Activated CD4-positive, alpha-beta T cell treated with anti-CD3 and anti-CD28 coated beads, Interleukin-2, Interleukin-6, amounts not matched to agents 100 ng/mL and 50 ng/mL, durations not matched to agents 16 hours and 8 hours (primary cell): ENCODE measurements around the gene BEND3.

Experiments
- DNase-seq: peaks from one replicate; pipeline ENCODE4 v3.0.0-alpha.2; 2020

The BEND3 gene

DNA sequence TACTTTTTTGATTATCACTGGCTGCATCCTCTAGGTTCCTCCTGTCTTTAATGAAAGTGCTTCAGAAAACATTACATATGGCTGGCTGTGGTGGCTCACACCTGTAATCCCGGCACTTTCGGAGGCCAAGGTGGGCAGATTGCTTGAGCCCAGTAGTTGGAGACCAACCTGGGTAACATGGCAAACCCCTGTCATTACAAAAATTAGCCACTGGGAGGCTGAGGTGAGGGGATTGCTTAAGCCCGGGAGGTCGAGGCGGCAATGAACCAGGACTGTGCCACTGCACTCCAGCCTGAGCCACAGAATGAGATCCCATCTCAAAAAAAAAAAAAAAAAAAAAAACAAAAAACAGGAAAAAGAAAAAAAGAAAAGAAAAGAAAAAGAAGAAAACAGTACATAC lies 35.3 kb downstream of the BEND3 start:
- peak; percentile 35 for DNase-seq

DNA sequence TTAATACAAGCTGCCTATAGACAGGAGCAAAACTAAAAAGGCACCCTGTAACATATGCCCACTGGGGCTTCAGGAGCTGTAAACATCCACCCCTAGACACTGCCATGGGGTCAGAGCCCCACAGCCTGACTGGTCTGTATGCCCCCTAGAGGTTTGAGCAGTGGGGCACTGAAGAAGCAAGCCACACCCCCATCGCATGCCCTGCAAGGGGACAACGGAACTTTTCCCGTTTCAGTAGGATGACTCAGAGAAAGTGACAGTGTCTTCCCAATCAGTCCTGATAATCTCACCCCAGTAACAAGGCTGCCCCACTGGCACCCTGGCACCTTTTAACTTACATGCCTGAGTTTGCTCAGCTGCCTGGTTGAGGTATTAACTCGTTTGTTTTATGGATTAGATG lies 35.9 kb downstream of the BEND3 start:
- DNase-seq: no peak

DNA sequence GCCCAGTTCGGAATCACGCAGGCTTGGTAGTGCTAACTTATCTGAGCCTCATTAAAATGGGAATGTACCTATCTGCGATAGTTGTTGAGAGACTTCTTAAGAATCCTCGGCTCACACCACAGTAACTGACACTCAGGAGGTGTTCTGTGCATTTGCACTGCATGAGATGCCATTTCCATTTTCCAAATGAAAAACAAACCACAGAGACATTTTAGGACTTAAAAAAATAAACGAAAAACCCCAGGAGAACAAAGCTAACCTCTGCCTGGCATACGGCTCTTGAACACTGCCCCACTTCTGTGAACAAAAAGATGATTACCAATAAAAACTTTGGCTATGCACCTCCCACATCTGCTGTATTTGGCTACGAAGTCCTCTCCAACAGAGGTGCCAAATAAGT lies 37.6 kb downstream of the BEND3 start:
- DNase-seq: no peak

DNA sequence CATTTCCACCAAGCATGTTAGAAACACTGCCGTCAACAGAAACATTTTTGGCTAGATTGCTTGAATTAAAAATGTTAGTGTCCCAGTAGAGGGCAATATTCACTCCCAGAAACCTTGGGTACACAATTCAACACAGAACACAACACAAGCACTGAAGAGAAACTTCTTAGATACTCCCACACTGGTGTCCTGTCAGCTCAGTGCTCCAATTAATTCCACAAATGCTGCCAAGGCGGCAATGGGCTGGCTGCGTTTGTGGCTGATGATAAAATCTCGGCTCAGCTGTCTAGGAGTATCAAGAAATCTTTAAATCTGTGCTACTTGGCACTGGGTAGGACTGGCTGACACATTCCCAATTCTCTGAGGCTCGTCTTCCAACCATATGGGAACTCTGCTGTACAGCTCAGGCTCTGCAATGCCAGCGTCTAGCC lies 39.3 kb downstream of the BEND3 start:
- DNase-seq: no peak

DNA sequence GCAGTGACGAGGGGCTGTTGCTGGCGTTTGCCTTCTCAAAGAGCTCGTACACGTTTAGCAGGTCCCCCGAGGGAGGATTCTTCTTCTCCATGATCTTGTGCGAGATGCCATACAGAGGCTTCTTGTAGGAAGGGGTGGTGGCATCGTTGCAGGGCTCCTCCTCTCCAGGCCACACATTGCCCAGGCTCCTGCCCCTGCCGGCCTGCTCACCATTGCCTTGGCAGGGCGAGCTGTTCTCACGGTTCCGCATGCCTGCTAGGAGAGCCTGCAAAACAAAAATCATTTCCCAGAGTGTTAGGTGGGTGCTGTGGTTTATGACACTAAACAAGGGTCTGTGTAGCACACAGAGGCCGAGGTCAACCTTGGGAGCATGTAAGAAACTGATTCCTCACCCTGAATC lies 44.6 kb downstream of the BEND3 start:
- no peak for DNase-seq

DNA sequence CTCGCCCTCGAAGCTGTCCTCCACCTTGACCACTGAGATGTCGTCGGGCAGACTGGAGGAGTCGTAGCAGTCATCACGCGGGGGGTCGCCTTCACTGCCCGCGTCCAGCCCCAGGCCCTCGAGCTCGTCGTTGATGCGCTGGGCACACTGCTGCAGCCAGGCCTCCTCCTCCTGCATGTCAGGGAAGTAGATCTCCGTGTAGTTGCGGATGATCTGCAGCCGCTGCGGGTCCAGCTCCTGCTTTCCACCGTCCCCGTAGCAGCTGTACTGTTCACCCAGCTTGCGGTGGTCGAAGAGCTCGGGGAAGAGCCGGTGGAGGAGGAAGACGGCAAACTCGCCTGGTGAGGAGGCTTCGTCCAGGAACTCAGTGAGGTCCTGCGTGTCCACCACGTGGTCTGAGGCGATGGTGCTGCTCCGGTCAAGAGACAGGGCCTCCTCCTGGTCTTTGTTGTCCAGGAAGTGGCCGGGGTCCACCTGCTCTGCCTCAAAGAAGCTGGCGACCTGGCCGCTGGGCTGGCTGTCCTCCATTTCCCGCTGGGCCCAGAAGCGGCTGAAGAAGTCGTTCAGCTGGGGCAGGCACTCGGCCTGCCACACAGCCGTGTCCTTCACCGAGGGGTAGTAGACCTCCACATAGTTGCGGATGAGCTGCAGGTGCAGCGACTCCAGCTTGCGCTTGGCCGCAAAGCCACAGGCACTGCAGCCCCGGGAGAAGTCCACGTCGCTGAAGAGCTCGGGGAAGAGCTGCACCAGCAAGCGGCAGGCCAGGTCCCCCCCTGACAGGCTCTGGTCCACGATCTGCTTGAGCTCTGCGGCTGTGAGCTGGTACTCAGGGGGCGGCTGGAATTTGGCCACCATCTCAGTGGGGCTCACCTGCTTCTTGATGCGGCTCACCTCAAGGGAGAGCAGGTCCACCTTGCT lies 45.4 kb downstream of the BEND3 start:
- no peak for DNase-seq

DNA sequence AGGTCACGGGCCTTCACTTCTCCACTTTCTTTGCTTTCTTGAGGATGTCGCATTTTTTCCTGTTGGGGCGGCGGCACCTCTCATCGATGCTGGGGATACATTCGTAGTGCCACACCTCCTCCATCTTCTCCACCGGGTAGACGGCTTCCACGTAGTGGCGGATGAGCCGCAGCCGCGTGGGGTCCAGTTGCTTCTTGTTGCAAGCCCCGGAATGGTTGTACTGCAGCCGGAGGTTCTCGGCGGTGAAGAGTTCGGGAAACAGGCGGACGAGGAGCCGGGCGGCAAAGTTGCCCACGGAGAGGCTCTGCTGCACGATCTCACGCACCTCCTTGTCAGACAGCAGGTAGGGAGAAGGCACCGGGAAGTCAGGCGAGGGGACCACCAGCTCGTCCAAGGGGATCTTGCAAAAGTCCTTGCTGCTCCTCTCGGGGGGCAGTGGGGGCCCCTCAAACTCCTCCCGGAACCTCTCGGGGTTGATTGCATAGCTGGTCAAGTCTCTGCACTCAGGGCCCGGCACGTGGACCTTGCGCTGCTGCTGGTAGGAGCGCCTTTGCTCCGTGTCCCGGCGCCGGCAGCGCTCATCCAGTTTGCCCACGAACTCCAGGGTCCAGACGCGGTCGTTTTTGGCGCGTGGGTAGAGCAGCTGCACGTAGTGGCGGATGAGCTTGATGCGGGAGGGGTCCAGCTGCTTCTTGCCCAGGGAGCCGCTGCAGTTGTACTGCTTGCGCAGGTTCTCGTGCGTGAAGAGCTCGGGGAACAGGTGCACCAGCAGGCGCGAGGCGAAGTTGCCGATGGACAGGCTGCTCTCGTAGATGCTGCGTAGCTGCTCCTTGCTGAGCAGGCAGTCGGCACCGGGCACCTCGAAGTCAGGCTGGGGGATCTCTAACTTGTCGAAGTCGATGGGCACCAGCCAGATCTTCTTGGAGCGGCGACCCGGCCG lies 46.4 kb downstream of the BEND3 start:
- no peak for DNase-seq

DNA sequence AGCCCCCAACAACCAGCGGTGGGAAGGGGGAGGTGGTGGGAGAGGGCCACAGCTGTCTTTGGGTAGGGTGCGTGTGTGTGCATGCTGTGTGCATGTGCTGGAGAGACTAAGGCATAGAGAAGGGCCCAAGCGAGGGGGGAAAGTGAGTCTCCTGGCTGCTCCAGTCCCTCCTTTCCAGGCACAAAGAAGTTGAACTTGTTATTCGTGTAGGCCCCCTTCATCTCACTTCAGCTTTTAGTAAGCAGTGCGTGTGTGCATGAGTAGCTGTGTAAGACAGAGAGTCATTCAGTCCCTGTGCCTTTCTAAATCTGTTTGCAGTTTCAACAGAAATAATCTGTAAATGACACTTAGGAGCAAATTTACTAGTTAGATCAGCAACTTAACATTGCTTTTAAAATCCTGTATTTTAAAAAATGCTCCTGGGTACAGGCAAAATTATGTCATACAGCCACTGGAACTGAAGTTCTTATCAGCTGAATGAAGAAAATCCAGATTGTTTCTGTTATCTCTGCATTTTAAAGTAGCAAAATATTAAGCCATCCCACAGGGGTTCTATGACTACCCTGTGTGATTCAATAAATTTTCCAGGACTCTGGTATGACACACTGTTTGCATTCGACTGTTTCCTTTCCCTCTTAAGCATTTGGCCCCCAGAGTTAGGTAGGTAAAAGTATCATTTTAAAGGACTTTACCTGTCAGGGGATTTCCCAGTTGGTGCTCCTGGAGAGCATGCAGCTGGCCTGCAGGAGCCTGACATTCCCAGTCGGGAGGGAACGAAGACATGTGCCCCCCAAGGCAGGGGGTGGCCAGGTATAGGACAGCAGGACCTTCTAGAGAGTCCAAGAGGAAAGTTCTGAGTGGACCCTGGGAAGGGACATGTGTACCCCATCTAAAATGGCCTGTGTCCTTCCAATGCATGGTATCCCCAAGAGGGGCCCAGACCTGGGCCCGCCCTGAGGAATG lies 48.3 kb downstream of the BEND3 start:
- DNase-seq: peak; percentile 82

DNA sequence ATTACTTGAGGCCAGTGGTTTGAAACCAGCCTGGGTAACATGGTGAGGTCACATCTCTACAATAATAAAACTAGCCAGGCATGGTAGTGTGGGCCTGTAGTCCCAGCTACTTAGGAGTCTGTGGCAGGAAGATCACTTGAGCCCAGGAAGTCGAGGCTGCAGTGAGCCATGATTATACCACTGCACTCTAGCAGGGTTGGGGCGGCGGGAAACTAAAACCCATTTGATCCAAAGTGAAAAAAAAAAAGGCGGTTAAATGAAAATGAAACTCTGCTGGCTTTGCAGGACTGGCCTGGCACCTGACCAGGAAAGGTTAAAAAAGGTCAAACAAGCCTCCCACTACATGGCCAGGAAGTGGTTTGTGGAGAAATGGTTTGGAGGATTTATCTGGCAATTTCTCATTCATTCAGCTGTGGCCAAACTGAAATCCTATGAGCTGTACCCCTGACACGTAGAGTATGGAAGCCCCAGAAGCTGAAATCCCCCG lies 50.7 kb downstream of the BEND3 start:
- DNase-seq: peak; percentile 75

DNA sequence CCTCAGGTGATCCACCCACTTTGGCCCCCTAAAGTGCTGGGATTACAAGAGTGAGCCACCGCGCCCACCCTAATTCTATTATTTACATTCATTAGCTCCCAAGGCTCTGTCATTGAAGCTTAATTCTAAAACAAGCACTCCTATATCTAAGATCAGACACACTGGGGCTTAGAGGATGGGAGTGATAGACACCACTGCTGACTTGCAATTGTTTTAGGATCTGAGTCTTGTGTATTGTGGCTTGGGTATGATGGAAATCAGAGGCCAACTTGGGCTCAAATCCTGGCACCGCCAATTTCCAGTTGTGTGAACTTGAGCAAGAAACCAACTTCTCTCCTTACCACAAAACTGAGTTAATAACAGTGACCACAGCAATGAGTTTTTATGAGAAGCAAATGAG lies 52.6 kb downstream of the BEND3 start:
- no peak for DNase-seq

DNA sequence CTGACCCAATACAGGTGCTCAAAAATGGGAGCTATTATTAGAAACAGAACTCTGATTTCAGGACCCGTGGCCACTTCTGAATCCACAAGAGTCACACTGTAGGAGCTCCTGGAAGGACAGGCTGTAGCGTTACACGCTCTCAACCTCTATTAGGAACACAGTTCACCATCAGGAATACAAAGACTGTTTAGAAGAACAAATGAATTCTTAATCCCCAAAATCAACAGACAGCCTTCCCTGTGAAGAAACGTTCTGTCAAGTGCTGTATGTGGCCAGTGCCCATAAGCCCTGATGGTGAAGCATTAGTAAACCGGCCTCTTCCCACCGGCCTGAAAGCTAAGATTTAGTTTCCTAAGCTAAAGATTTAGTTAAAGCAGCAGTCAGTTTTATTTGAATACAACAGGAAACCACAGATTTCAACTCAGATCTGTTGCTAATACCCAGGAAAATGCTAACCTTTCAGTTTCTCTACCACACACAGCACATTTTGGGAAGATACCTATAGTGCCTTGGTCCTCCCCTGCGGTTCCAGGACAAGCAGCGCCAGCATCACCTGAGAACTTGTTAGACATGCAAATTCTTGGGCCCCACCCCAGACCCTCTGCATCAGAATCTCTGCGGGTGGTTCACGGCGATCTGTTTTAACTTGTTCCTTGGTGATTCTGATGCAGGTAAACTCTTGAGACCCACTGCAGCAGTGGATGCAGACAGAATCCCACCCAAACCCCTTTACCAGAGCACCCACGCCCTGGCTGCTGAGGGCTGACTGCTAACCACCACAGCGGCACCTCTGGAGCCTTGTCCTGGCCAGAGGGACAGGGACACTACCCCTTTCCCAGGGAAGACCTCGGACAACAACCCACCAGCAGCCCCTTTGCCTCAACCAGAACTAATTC lies 53.9 kb downstream of the BEND3 start:
- DNase-seq: peak; percentile 55

DNA sequence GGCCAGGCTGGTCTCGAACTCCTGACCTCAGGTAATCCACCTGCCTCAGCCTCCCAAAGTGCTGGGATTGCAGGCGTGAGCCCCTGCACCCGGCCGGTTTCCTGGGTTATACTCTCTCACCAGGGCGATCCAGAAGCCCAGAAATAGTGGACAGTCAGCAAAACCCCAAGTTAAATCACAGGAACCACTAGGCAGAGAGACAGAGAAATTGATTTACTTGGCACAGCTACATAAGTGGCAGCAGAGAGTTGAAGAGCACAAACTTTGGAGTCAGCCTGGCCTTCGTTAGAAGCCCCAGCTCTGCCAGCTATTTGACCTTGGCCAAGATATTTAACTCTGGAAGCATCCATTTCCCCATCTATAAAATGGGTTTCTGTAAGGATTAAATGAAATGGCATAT lies 54.6 kb downstream of the BEND3 start:
- no peak for DNase-seq

DNA sequence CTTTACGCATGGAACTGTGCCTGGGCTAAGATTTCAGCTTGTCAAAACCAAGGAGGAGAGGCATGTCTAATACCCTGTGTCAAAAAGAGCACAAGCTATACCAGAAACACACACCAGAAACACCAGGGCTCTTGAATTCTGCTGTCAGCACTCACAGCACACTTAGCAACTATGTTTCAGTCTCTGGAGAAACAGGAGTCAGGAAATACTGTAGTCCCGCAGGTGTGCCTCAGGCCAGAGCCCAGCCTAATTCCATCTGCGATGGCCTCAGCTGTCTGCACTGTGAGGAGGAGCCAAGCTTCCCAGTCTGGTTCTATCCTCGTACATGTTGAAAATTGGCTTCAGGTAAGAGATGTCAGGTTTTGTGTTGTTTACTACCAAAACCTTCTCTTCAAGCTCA lies 55.7 kb downstream of the BEND3 start:
- DNase-seq: no peak

DNA sequence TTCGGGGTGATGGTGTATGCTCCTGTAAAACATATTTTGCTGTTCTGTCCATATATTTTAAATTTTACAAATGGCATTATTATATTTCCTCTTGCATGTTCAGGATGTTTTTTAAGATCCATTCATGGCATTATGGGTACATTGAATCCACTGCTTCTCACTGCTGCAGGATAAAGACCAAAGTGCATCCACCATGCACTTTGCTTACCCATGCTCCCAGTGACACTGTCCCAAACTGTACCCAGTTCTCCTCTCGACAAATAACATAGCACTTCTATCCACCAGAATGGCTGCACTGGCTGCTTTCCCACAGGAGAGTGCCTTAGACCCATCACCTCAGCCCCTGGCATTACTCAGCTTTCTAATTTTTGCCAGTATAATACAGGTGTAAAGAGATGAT lies 57.6 kb downstream of the BEND3 start:
- no peak for DNase-seq

DNA sequence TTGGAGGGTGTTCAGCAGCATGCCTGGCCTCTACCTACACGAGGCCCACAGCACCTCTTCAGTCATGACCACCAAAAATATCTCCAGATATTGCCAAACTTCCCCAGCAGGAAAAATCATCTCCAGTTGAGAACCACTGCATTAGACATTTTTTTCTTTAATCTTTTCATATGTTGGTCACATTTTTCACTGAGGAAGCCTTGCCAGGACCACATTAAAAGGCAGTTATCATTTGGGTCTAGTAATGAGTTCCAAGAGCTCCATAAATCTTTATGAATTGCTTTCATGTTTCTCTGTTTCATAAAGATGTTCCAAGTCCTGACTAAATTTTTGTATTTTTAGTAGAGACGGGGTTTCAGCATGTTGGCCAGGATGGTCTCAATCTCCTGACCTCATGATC lies 58.5 kb downstream of the BEND3 start:
- DNase-seq: no peak

DNA sequence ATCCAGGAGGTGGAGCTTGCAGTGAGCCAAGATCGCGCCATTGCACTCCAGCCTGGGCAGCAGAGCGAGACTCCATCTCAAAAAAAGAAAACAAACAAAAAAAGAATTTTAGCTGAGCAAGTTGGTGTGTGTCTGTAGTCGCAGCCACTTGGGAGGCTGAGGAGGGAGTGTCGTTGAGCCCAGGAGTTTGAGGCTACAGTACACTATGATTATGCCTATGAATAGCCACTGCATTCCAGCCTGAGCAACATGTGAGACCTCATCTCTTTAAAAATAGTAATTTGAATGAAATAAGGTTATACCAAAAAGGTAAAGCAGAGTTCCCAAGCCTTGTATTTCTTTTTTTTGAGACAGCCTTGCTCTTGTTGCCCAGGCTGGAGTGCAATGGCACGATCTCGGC lies 67.5 kb downstream of the BEND3 start:
- DNase-seq: no peak

DNA sequence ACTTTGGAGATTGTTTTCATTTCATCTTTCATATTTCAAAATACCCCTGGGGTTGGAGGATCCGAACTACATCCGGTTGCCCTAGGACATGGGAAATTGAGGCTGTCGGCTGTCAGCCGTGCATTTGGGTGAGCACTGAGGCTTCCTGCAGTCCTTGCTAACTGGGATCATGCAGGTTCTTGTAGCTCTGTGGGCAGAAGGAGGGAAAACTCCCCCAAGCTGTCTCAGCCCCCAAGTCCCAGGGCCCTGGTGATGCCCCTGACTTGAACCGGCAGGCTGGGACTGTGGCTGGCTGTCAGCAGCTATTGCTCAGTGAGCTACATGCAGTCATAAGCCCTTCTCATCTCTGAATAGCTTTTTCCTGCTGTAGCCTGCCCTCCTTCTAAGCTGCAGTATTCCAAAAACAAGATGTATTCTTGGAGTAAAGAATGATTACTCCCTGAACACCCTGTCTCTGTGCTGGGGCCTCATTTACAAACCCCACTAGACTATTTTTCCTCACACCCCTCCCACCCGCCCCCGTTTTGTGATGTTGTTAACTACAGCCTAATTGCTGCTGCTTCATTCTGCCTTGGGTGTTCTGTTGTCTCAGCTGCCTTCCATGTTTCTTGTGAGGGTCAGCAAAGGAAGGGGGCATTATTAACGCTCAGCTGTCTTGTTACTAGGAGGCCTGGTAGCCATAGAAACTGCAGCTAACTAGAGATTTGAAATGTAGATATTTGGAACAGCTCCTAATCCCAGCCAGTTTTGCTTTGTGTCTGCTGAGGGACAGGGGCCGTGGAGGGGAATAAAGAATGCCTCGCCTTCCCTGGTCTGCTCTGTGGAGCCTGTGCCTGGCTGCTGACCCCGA lies 69.3 kb downstream of the BEND3 start:
- no peak for DNase-seq

DNA sequence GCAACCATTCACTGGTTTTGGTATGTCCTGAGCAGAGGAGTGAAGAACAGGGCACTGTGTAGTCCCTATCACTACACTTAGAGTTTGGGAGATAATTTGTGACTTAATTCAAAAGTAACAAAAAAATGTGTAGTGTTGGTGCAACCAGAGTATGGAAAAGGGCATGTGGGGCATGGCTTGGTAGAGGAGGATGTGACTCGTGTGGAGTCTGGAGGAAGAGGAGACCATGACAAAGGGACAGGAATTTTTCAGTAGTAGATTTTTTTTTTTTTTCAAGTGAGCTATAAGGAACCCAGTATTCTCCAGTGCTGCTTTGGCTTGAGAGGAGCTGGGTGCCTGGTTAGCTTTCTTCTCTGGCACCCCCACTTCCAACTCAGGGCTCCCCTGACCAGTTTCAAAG lies 82.2 kb downstream of the BEND3 start:
- no peak for DNase-seq

DNA sequence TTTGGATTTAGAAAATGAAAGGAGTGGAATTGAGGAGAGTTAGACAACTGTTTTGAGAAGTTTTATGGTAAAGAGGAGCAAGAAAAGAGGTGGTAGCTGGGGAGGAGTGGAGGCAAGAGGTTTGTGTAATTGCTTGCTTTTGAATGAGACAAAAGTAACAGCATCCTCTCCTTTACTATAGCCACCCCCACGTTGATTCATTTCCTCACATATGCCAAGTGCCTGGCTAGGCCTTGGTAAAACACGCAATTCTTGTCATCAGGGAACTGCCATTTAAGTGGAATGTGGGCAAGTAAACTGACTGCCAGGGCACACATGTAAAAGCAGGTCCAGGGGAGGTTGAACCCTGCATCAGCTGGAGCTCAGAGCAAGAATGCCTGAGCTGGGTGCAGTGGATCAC lies 83.3 kb downstream of the BEND3 start:
- no peak for DNase-seq

DNA sequence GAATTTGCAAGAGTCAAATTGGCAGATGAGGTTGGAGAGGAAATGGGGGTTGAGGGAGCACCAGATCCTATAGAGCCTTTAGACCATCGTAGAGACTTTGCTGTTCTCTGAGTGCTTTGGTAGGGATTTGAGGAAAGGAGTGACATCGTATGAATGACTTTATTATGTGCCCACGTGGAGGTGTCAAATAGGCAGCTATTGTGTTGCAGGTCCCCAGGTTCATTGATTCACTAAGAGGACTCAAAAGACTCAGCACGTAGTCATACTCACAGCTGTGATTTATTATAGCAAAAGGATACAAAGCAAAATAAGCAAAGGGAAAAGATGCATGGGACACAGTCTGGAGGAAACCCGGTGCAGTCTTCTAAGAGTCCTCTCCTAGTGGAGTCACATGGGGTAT lies 85.2 kb downstream of the BEND3 start:
- DNase-seq: no peak
